Measurements from ENCODE around the gene ZNF678. TPM values are rescaled to one million over a fixed set of nuclear protein-coding genes. Genes with fewer than 3 reads are reported as not detected.

The ZNF678 gene
- total RNA-seq, 2 experiments from 2014 or later, result 2.8 to 2.9 TPM

GRCh38 chr1:227726318-227726717 is 163.0 kb downstream of the ZNF678 start:
- ChIA-PET POLR2A (interaction anchor here (0.6 kb wide), 1 partner anchor 333 kb away, joined by 3 read pairs; no protein-coding TSS in a partner anchor), CTCF (interaction anchor here (0.7 kb wide), 2 partner anchors 72 to 439 kb away, joined by 5 read pairs; no protein-coding TSS in a partner anchor)
- H3K36me3 Mint-ChIP-seq (ENCODE audit: low read depth), result peaks cover 7% of the 10 kb centered on the region
- no peak for ATAC-seq (ENCODE audit: poor library complexity)
- peaks cover 27% of the 10 kb centered on the region for H3K4me1 ChIP-seq (ENCODE audit: insufficient read depth, low read length)
- H3K9me3 Mint-ChIP-seq, result peaks cover 5% of the 10 kb centered on the region
- peak overlapping the region; percentile 73 for H3K4me3 Mint-ChIP-seq
- H3K4me3 ChIP-seq (ENCODE audit: low read length), result no peak overlapping the region
- DNase-seq, result no peak
- peaks cover 5% of the 10 kb centered on the region for H3K27me3 Mint-ChIP-seq
- H3K27ac ChIP-seq (ENCODE audit: low read depth in 1 of 2, low read length in 2 of 2), result no peak overlapping the region
- peaks cover 2% of the 10 kb centered on the region for H3K36me3 ChIP-seq (ENCODE audit: insufficient read depth, low read length)
- peaks cover 4 to 16% of the 10 kb centered on the region in 2 experiments for H3K9me3 ChIP-seq (ENCODE audit: control insufficient read depth in 1 of 2, insufficient read depth in 1 of 2, low read length in 2 of 2)
- intact Hi-C loops (cut with DNase I, micrococcal nuclease), result loop anchor here in 1 of 2 experiments (5.0 kb wide), 1 partner anchor 551 kb away; no protein-coding TSS in a partner anchor
- no peak for TF ChIP-seq CTCF (IDR thresholded peaks at IDR 0.05)
- no peak overlapping the region for H3K27ac Mint-ChIP-seq
- H3K4me1 Mint-ChIP-seq (ENCODE audit: low read depth), result peaks cover 25% of the 10 kb centered on the region
- no peaks in the 10 kb centered on the region for H3K27me3 ChIP-seq (ENCODE audit: control insufficient read depth in 1 of 2, insufficient read depth in 2 of 2, low read length in 2 of 2)

Other genes with a start within 250 kb of the ZNF678 start
- gene CDC42BPA, start 245.1 kb upstream of the ZNF678 start, total RNA-seq, result 1 to 10 TPM; 2.2 to 3.0 TPM
- gene JMJD4, start 171.7 kb downstream of the ZNF678 start, total RNA-seq, result 10 to 100 TPM; 11.4 to 11.9 TPM
- gene SNAP47, start 171.9 kb downstream of the ZNF678 start, total RNA-seq, result 10 to 100 TPM; 12.8 to 14.0 TPM